Measurements from ENCODE around the gene SOX5. TPM values are rescaled to one million over a fixed set of nuclear protein-coding genes. Genes with fewer than 3 reads are reported as not detected.
A peak's percentile ranks its signal among the peaks of the same experiment; 100 is the strongest.

The SOX5 gene
- total RNA-seq: 2.2 TPM
- long read RNA-seq, partial matches to known transcripts: 0 of 2 reads
- long read RNA-seq, other reads (novel, unspliced or antisense): 2 of 2 reads

- ATAC-seq (ENCODE audit: poor library complexity) (peak; percentile 94), DNase-seq (peak; percentile 47)
- intact Hi-C loops (cut with DNase I): no loop called here
Measured at GRCh38 chr12:23949348-23950209, at the start of gene SOX5. Gene SOX5 (minus strand): TSS chr12:23949670. CDS start chr12:23949601, 69 bp downstream.

- intact Hi-C loops (cut with DNase I): no loop called here
- DNase-seq (no peak), ATAC-seq (ENCODE audit: poor library complexity) (no peak)
Measured at GRCh38 chr12:23987046-23987445, 37.6 kb upstream of the SOX5 start.

DNA sequence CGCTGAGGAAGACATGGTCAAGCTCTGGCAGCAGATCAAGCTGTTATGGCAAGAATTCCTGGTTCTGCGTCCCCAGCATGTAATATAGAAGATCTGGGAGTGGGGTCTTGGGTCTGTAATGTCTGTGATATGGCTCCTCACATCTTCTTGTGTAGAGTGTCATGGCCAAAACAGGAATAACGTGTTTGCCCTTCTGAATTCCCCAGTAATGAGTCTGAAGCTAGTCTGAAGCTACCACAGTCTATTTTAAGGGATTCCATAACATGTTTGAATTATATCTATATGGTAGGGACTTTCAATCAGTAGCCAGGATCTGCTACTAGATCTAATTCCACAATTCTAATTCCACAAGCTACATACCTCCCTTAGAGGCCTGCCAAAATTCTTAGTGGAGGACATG lies 31.4 kb upstream of the SOX5 start:
- DNase-seq (no peak), ATAC-seq (ENCODE audit: poor library complexity) (no peak)
- intact Hi-C loops (cut with DNase I): no loop called here

DNA sequence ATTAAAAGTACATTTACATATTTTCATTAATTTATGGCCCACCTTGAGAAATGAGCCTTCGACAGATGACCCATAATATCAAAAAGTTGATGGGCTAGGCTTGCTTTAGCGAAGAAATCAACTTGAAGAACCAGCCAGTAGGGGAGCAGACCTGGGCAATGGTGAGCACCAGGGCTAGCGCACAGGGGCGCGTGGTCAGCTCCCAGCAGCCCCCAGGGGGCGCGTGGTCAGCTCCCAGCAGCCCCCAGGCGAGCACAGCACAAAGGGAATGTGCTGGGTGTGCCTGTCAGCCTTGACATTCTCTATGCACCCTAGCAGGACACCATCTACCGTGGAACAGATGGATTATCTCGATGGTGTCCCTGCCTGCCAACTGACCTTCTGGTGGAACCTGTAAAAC lies 15.3 kb upstream of the SOX5 start:
- intact Hi-C loops (cut with DNase I): no loop called here
- ATAC-seq (ENCODE audit: poor library complexity) (no peak), DNase-seq (no peak)

DNA sequence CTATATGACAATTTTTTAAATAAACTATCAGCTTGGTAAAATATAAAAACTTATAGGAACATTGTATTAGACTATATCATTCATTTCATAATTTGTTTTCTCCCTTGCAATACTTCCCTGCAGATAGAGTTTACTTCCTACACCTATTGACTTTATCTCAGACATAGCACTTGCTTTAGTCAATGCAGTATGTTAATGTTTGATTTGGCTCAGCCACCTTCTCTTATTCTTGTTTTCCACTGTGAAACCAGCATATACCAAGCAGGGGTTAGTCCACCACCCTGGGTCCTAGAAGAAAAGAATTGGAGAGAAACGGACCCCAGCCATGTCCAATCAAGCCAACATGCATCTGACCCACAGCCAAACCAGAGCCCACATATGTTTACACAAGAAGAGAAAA lies 10.4 kb upstream of the SOX5 start:
- no peak for ATAC-seq (ENCODE audit: poor library complexity)
- intact Hi-C loops (cut with DNase I): no loop called here

DNA sequence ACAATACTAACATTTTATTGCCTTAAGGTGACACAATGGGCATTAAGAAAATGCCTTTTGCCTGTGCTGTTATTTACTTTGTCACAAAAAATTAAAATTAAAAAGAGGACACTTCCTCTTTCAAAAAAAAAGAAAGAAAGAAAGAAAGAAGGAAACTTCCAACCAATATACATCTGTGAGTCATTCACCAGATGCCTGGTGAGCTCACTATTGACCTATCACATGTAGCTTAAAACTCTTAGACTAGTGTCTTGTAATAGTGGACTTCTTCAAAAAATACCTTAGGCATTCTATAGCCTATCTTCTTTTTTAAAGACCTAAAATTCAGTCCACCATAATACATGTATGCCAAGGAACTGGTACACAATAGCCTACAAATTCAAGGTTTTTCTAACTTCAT lies 4.9 kb upstream of the SOX5 start:
- intact Hi-C loops (cut with DNase I): no loop called here
- DNase-seq (no peak), ATAC-seq (ENCODE audit: poor library complexity) (no peak)

More for the DNA sequence above, 10.4 kb upstream of the SOX5 start:
- DNase-seq: no peak

DNA sequence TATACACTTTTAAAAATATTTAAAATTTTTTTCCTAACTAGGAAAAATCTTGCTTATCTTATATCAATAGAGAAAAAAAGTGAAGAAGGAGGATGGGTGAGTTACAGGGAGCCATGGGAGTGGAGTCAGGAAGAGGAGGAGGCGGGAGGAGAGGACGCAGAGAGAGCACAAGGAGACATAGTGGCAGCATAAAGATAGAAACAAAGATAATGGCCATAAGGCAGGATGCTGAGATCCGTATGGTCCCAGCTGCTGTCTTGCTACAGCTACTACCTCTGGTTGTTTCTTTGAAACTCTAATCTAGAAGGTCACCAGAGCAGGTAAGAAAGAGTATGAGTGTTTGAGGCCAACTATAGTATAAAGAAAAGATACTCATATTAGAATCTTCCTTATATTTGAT lies 2.6 kb upstream of the SOX5 start:
- intact Hi-C loops (cut with DNase I): no loop called here
- DNase-seq (no peak), ATAC-seq (ENCODE audit: poor library complexity) (no peak)

DNA sequence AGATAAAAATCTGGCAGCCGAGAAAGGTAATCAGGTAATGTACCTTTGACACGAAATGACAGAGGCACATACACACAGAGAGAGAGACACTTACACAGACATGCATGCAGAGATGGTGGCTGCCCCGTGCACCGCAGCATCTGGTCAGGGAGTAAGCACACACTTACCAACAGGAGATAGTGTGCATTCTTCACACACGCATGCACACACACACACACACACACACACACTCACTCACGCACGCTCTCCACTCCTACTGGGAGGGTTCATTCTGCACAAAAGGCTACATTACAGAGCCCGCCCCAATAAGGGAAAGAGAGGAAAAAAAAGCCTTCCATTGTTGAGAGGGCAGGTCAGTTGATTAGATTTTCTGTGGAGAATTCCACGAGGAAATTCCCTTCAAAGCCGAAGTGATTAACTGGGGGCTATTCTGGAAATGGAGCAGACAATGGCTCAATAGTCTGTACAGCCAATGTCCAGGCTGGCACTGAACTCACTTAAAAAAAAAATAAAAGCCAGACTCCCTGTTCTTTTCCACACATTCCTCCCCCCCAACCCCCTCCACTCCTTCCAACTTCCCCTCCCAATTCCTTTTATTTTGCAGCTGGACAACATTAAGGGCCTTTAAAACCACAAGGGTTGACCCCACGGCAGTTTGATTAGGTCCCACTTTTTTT lies 1.4 kb upstream of the SOX5 start:
- DNase-seq (peak; percentile 29), ATAC-seq (ENCODE audit: poor library complexity) (peak; percentile 58)

GRCh38 chr12:23950210-23950774 lies 822 bp upstream of the SOX5 start:
- ATAC-seq (ENCODE audit: poor library complexity): peak; percentile 71
- intact Hi-C loops (cut with DNase I): no loop called here
- no peak for DNase-seq

More for the DNA sequence above, 1.4 kb upstream of the SOX5 start:
- intact Hi-C loops (cut with DNase I): no loop called here

DNA sequence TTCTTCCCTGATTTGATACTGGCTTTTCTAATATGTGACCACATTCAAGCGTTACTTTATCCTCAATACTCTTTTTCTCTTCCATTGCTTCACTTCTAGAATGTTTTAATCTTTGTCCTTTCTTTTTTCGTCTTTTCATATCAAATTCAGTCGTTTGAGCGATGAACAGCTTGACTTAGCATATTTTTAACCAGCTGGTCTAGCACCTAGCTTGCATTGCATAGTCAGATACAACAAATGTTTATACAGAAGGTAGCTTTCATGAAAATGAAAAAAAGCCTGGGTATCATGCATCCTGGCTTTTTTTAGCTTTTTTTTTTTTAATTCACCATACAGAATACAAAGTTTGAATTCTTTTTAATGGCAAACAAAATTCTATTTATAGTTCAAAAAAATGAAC lies 1.2 kb downstream of the SOX5 start:
- DNase-seq: no peak
- intact Hi-C loops (cut with DNase I): no loop called here

GRCh38 chr12:23947395-23947794 lies 2.1 kb downstream of the SOX5 start:
- DNase-seq (no peak), ATAC-seq (ENCODE audit: poor library complexity) (no peak)
- intact Hi-C loops (cut with DNase I): no loop called here

More for the DNA sequence above, 1.2 kb downstream of the SOX5 start:
- no peak for ATAC-seq (ENCODE audit: poor library complexity)

GRCh38 chr12:23945249-23945648 lies 4.2 kb downstream of the SOX5 start:
- DNase-seq: no peak
- intact Hi-C loops (cut with DNase I): no loop called here
- ATAC-seq (ENCODE audit: poor library complexity): no peak

- intact Hi-C loops (cut with DNase I): no loop called here
Measured at GRCh38 chr12:23944067-23944466, 5.4 kb downstream of the SOX5 start.

DNA sequence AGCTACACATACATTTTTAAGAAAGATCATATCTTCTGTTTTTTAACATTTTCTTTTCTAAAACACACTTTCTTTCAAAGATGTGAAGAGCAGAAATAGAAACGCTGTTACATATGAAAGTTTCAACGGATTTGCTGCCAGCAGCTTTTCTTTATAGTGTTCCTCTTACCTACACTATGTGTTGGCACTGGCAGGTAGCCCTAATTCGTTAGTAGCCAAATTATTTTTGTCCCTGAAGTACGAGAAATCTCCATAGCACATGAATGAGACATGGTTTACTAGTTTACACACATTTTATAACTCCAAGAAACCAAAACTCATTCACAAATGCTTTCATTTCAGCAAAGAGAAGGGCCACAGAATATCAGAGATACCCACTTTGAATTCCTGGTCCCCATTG lies 6.6 kb downstream of the SOX5 start:
- DNase-seq: no peak
- intact Hi-C loops (cut with DNase I): no loop called here
- ATAC-seq (ENCODE audit: poor library complexity): no peak

More at GRCh38 chr12:23944067-23944466, 5.4 kb downstream of the SOX5 start:
- DNase-seq (no peak), ATAC-seq (ENCODE audit: poor library complexity) (no peak)

DNA sequence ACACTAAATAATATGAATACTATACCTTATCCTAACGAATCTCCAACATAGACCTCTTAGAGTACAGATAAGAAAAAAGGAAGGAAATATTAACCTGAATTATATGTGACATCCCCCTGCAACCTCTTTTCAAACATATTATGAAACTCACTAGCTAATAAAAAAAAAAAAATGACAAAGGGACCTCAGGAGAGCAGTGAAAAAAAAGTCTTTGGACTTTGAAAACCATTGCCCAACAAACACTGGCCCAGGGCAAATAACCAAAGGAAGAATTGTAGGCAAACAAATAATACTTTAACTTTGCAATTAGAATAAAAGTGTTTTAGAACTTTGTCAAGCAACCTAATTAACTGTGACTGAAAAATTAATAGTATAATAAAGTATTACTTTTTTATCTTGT lies 7.7 kb downstream of the SOX5 start:
- ATAC-seq (ENCODE audit: poor library complexity) (no peak), DNase-seq (no peak)
- intact Hi-C loops (cut with DNase I): no loop called here

DNA sequence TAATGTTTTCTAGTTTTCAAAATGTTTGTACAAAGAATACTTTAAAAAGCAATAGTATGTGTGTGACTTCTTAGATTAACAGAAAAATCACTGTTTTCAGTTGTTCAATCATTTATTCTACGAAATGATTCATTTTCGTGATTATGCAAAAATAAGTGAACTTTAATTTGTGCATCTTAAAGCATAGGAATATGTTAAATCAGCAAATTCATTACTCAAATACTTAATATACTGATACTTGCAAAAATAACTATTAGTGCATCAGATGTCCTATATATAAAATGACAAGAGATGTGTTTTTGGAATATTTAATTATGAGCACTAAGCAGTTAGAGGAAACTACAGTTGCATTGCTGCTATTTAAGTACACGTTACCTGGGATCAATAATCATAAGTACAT lies 11.0 kb downstream of the SOX5 start:
- intact Hi-C loops (cut with DNase I): no loop called here
- ATAC-seq (ENCODE audit: poor library complexity) (no peak), DNase-seq (no peak)

DNA sequence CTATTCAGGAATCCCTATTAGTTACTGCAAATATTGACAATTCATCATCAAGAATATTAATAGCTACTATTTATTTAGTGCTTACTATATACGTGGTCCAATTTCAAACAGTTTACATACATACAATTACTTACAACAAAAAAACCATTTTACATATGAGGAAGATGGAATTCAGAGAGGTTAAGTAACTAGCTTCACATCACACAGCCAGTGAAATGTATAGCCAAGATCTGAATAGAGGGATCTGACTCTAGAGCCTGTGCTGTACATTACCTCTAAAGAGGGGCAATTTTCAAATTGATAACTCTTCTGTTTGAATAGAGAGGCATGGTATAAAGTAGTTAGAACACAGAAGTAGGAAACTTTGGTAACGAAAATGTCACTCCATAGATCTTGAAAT lies 18.3 kb downstream of the SOX5 start:
- ATAC-seq (ENCODE audit: poor library complexity): no peak
- no peak for DNase-seq
- intact Hi-C loops (cut with DNase I): no loop called here

GRCh38 chr12:23930599-23930998 lies 18.9 kb downstream of the SOX5 start:
- DNase-seq (no peak), ATAC-seq (ENCODE audit: poor library complexity) (no peak)
- intact Hi-C loops (cut with DNase I): no loop called here

- ATAC-seq (ENCODE audit: poor library complexity) (no peak), DNase-seq (no peak)
- intact Hi-C loops (cut with DNase I): no loop called here
Measured at GRCh38 chr12:23929906-23930305, 19.6 kb downstream of the SOX5 start.

- intact Hi-C loops (cut with DNase I): no loop called here
- ATAC-seq (ENCODE audit: poor library complexity): no peak
- DNase-seq: no peak
Measured at GRCh38 chr12:23927907-23928306, 21.6 kb downstream of the SOX5 start.

Measured in Right ventricle myocardium superior (tissue), 1 donor.